ENCODE data around the gene TSPYL6.

- TF ChIP-seq, protein P1, sequence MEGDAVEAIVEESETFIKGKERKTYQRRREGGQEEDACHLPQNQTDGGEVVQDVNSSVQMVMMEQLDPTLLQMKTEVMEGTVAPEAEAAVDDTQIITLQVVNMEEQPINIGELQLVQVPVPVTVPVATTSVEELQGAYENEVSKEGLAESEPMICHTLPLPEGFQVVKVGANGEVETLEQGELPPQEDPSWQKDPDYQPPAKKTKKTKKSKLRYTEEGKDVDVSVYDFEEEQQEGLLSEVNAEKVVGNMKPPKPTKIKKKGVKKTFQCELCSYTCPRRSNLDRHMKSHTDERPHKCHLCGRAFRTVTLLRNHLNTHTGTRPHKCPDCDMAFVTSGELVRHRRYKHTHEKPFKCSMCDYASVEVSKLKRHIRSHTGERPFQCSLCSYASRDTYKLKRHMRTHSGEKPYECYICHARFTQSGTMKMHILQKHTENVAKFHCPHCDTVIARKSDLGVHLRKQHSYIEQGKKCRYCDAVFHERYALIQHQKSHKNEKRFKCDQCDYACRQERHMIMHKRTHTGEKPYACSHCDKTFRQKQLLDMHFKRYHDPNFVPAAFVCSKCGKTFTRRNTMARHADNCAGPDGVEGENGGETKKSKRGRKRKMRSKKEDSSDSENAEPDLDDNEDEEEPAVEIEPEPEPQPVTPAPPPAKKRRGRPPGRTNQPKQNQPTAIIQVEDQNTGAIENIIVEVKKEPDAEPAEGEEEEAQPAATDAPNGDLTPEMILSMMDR (IDR thresholded peaks at IDR 0.05): no peak
- TF ChIP-seq, protein P2, sequence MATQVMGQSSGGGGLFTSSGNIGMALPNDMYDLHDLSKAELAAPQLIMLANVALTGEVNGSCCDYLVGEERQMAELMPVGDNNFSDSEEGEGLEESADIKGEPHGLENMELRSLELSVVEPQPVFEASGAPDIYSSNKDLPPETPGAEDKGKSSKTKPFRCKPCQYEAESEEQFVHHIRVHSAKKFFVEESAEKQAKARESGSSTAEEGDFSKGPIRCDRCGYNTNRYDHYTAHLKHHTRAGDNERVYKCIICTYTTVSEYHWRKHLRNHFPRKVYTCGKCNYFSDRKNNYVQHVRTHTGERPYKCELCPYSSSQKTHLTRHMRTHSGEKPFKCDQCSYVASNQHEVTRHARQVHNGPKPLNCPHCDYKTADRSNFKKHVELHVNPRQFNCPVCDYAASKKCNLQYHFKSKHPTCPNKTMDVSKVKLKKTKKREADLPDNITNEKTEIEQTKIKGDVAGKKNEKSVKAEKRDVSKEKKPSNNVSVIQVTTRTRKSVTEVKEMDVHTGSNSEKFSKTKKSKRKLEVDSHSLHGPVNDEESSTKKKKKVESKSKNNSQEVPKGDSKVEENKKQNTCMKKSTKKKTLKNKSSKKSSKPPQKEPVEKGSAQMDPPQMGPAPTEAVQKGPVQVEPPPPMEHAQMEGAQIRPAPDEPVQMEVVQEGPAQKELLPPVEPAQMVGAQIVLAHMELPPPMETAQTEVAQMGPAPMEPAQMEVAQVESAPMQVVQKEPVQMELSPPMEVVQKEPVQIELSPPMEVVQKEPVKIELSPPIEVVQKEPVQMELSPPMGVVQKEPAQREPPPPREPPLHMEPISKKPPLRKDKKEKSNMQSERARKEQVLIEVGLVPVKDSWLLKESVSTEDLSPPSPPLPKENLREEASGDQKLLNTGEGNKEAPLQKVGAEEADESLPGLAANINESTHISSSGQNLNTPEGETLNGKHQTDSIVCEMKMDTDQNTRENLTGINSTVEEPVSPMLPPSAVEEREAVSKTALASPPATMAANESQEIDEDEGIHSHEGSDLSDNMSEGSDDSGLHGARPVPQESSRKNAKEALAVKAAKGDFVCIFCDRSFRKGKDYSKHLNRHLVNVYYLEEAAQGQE (IDR thresholded peaks at IDR 0.05; ENCODE audit: insufficient read depth in 1 of 2, low read depth in 2 of 2, low read length in 1 of 2): no peak
Observed at GRCh38 chr2:54275541-54275940, 19.5 kb upstream of the TSPYL6 start.
